Skeletal muscle satellite cell (primary cell): ENCODE measurements around the gene USP5.

Experiments used
- H3K27me3 ChIP-seq: 2 replicates; pipeline ENCODE4 v1.7.0; 2013; ENCODE audit warnings: low read length; ENCODE audit not compliant: control insufficient read depth, insufficient read depth
- H3K36me3 ChIP-seq: 2 replicates; pipeline ENCODE4 v1.7.0; 2013; ENCODE audit warnings: mild to moderate bottlenecking, control low read depth, low read length; ENCODE audit not compliant: insufficient read depth
- H3K4me1 ChIP-seq: 2 replicates; pipeline ENCODE4 v1.7.0; 2013; ENCODE audit warnings: low read length; ENCODE audit not compliant: control insufficient read depth, insufficient read depth
- H3K4me2 ChIP-seq: 2 replicates; pipeline ENCODE4 v1.7.0; 2013; ENCODE audit warnings: mild to moderate bottlenecking, low read length
- H3K4me3 ChIP-seq: 2 replicates; pipeline ENCODE4 v1.7.0; 2013; ENCODE audit warnings: low read length
- H3K9ac ChIP-seq: 2 replicates; pipeline ENCODE4 v1.7.0; 2013; ENCODE audit warnings: mild to moderate bottlenecking, low read depth, low read length, moderate library complexity
- H3K9me3 ChIP-seq: replicated peaks from 2 replicates; pipeline ENCODE4 v1.7.0; 2013; ENCODE audit warnings: mild to moderate bottlenecking, control low read depth, low read length

Gene USP5

DNA sequence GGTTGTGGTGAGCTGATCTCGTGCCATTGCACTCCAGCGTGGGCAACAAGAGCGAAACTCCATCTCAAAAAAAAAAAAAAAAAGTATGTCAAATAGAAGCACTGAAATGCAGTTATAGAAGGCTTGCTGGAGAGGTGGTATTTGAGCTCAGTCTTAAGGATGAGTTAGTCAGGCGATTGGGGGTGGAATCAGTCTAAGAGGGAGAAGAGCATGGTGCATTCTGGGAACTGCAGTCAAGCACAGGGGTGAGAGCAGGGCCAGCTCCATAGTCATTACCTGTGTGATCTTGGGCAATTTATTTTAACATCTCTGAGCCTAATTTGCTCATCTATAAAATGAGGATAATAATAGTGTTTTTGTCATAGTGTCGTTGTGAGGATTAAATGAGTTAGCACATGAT is 17.1 kb upstream of the USP5 start:
- peaks cover 4% of the 10 kb centered on the region for H3K4me1 ChIP-seq
- H3K9ac ChIP-seq = no peak overlapping the region
- H3K36me3 ChIP-seq = peaks cover 75% of the 10 kb centered on the region
- no peak overlapping the region for H3K4me2 ChIP-seq
- H3K4me3 ChIP-seq = no peak overlapping the region
- H3K27me3 ChIP-seq = no peaks in the 10 kb centered on the region
- no peaks in the 10 kb centered on the region for H3K9me3 ChIP-seq

DNA sequence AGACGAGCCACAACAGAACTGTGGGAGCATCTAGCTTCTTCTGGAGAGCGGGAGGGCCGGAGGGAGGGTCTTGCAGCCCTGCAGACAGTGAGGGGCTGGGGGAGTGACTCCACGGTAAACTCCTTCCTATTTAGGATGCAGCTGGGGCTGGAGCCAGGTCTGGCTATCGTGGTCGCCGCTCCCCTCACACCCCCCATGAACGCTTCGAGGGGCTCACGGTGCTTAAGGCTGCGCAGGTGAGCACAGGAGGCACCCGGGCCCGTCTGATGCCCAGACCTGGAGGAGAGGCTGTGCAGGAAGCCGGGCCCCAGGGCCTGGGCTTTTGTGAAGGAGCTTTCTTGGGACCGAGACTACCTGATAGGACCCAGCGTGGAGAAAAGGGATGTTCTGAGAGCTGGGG is 15.1 kb upstream of the USP5 start:
- Histone ChIP-seq H3K4me1 (no peaks in the 10 kb centered on the region), H3K9me3 (no peaks in the 10 kb centered on the region), H3K4me2 (no peak overlapping the region), H3K4me3 (no peak overlapping the region), H3K9ac (no peak overlapping the region), H3K36me3 (peaks cover 70% of the 10 kb centered on the region), H3K27me3 (no peaks in the 10 kb centered on the region)

DNA sequence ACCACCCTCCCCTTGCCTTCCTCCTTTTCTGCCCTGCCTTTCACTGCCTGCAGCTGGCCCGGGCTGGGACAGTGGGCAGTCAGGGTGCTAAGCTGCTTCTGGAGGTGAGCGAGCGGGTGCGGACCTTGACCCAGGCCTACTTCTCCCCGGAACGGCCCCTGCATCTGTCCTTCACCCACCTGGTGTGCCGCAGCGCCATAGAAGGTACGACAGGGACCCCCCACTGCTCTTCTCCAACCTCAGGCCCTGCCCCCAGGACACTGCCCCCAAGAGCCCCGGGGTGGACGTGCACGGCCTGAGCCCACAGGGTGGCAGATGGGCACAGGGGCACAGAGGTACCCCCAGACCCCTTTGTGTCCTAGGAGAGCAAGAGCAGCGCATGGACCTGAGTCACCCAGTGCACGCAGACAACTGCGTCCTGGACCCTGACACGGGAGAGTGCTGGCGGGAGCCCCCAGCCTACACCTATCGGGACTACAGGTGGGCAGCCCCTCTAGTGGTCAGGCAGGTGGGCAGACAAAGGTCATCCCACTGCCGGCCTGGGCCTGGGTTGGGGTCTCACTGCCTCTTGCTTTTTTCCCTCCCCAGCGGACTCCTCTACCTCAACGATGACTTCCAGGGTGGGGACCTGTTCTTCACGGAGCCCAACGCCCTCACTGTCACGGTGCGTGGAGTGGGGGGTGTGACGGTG is 14.4 kb upstream of the USP5 start:
- H3K4me3 ChIP-seq = no peak overlapping the region
- H3K27me3 ChIP-seq = no peaks in the 10 kb centered on the region
- peaks cover 64% of the 10 kb centered on the region for H3K36me3 ChIP-seq
- H3K9ac ChIP-seq = no peak overlapping the region
- no peaks in the 10 kb centered on the region for H3K4me1 ChIP-seq
- no peak overlapping the region for H3K4me2 ChIP-seq
- no peaks in the 10 kb centered on the region for H3K9me3 ChIP-seq

DNA sequence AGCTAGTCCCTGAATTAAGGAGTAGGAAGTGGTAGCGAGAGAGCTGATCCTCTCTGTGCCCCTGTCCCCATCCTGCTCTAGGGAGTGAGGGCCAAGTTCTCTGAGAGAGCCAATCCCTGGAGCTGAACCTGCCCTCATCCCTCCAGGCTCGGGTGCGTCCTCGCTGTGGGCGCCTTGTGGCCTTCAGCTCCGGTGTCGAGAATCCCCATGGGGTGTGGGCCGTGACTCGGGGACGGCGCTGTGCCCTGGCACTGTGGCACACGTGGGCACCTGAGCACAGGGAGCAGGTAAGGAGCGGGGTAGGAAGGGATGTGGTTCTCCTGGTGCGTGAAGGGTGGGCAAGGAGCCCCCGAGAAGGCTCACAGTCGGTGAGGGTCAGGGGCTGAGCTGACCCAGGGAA is 13.1 kb upstream of the USP5 start:
- Histone ChIP-seq H3K4me1 (no peaks in the 10 kb centered on the region), H3K9me3 (no peaks in the 10 kb centered on the region), H3K4me3 (no peak overlapping the region), H3K4me2 (no peak overlapping the region), H3K9ac (no peak overlapping the region), H3K27me3 (no peaks in the 10 kb centered on the region), H3K36me3 (peaks cover 56% of the 10 kb centered on the region)

DNA sequence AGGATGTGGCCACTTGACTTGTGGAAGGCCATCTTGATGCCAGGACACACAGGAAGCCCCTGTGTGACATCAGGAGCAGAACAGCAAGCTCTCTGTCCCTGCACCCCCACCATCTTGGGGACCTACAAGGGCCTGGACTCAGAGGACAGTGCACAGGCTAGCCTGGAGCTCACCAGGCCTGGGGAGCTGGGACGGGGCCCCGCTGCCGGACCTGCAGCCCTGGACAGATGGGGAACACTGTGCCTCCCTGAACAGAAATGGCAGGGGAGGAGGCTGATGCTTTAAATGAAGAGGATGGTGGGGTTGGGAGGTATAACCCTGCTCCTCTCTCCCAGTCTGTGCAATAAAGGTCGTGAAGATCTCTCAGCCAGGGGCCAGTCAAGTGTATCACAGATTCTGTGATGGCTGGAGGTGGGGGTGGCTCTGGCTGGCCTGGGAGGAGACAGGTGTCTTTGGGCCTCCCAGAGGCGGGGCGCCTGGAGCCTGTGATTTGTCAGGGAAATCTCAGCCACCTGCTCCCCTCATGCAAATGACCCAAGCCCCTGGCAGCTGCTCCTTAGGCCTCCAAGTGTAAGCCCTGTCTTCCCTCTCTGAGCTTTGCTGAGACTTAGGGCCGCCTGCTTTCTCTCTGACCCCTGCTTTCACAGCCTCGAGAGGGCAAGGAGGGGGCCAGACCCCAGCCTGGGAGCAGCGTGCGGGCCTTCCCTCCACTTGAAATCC is 12.3 kb upstream of the USP5 start:
- Histone ChIP-seq H3K4me1 (no peaks in the 10 kb centered on the region), H3K9ac (no peak overlapping the region), H3K4me2 (no peak overlapping the region), H3K4me3 (no peak overlapping the region), H3K36me3 (peaks cover 51% of the 10 kb centered on the region), H3K27me3 (no peaks in the 10 kb centered on the region), H3K9me3 (no peaks in the 10 kb centered on the region)

DNA sequence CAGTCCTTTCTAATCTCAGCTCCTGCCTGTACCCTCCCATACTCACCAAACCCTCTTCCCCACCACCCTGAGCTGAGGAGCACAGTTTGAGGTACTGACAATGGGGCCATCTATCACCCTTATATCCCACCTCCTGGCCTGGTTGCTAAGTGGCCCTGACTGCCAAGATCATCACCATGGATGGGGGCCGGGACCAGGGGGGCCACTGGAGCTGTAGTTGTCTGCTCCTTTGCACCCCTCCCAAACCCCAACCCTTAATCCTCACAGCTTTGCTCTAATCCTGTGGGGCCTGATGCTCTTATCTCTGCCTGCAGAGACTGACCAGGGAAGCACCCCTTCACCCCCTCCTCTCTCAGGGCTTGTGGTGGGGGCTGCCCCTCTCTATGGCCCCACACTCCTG is 11.6 kb upstream of the USP5 start:
- no peaks in the 10 kb centered on the region for H3K4me1 ChIP-seq
- peaks cover 58% of the 10 kb centered on the region for H3K36me3 ChIP-seq
- no peaks in the 10 kb centered on the region for H3K27me3 ChIP-seq
- H3K9ac ChIP-seq = no peak overlapping the region
- no peaks in the 10 kb centered on the region for H3K9me3 ChIP-seq
- no peak overlapping the region for H3K4me2 ChIP-seq
- no peak overlapping the region for H3K4me3 ChIP-seq

DNA sequence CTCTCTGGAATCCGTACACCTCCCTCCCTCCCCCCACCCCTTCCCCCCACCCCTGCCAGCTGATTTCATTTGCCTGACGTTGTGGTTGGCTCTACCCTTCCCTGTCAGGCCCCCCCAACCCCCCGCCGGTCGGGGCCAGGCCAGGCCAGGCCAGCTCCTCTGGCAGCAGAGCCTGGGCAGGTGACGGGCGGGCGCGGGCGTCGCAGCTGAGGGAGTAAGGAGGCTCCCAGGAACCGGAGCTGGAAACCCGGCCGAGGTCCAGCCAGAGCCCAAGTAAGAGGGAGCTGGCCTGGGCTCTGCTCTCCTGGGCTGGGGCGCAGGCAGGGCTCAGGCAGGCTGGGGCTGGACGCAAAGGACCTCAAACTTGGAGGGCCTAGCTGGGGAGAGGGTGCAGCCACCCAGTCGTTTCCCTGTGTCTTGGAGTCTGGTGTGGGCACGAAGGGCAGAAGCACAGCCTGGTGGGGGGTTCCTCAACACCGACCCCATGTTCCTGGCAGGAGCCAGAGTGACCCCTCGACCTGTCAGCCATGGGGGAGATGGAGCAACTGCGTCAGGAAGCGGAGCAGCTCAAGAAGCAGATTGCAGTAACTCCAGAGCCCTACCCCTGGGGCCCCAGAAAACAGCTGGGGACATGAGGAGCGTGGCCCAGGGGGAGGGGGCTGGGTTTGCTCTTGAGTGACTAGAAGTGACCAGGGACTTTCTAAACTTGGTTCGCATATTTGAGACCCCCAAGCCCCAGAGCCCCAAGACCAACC is 11.0 kb upstream of the USP5 start, which contains the start of gene GNB3:
Gene GNB3, plus strand, starts transcription at position 165 of the 755 bp plus-strand sequence. Its CDS starts 363 bp downstream, at position 528.
- Histone ChIP-seq H3K4me1 (no peaks in the 10 kb centered on the region), H3K4me3 (no peak within 1 kb of the TSS), H3K9ac (no peak within 1 kb of the TSS), H3K36me3 (peaks cover 63% of the 10 kb centered on the region), H3K4me2 (no peak within 1 kb of the TSS), H3K27me3 (no peaks in the 10 kb centered on the region), H3K9me3 (no peaks in the 10 kb centered on the region)

DNA sequence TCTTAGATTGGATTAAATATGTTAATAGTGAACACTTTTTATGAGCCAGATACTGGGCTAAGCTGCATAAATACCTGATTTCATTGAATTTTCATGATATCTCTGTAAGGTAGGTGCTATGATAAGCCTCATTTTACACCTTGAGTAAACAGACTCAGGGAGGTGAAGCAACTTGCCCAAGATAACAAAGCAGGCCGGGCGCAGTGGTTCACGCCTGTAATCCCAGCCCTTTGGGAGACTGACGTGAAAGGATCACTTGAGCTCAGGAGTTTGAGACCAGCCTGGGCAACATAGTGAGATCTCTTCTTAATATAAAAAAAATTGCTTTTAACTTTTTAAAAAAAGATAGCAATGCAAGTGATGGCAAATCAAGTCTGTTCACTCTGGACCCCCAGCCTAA is 9.9 kb upstream of the USP5 start:
- Histone ChIP-seq H3K36me3 (peaks cover 62% of the 10 kb centered on the region), H3K4me1 (no peaks in the 10 kb centered on the region), H3K9me3 (no peaks in the 10 kb centered on the region), H3K4me3 (no peak overlapping the region), H3K9ac (no peak overlapping the region), H3K27me3 (no peaks in the 10 kb centered on the region), H3K4me2 (no peak overlapping the region)

DNA sequence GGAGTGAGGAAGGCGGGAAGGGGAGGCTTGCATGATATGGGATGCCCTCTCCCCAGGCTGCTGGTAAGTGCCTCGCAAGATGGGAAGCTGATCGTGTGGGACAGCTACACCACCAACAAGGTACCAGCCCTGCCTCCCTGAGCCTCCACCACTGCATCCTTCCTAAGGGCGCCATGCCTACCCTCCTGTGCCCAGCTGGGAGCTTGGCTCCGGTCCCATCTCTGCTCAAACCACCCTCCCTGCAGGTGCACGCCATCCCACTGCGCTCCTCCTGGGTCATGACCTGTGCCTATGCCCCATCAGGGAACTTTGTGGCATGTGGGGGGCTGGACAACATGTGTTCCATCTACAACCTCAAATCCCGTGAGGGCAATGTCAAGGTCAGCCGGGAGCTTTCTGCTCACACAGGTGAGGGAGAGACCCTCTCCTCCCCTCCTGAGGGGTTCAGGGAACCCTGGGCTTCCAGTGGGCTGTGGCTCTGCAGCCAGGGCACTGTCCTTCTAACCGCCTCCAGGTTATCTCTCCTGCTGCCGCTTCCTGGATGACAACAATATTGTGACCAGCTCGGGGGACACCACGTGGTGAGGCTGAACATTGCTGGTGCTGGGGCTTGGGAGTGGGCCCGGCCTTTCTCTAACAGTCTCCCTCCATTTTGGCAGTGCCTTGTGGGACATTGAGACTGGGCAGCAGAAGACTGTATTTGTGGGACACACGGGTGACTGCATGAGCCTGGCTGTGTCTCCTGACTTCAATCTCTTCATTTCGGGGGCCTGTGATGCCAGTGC is 8.6 kb upstream of the USP5 start:
- no peak overlapping the region for H3K4me2 ChIP-seq
- no peaks in the 10 kb centered on the region for H3K27me3 ChIP-seq
- no peaks in the 10 kb centered on the region for H3K9me3 ChIP-seq
- peaks cover 59% of the 10 kb centered on the region for H3K36me3 ChIP-seq
- no peak overlapping the region for H3K9ac ChIP-seq
- no peaks in the 10 kb centered on the region for H3K4me1 ChIP-seq
- H3K4me3 ChIP-seq = no peak overlapping the region

DNA sequence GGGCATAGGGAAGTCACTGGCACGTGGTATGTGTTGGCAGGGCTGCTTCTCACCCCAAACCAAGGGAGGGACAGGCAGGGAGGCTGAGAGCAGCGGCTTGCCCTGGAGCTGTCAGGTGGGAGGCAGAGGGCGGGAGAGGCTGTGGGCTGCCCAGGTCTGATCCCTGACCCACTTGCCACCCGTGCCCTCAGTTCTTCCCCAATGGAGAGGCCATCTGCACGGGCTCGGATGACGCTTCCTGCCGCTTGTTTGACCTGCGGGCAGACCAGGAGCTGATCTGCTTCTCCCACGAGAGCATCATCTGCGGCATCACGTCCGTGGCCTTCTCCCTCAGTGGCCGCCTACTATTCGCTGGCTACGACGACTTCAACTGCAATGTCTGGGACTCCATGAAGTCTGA is 6.6 kb upstream of the USP5 start:
- no peak overlapping the region for H3K9ac ChIP-seq
- no peak overlapping the region for H3K4me2 ChIP-seq
- no peaks in the 10 kb centered on the region for H3K9me3 ChIP-seq
- peaks cover 55% of the 10 kb centered on the region for H3K36me3 ChIP-seq
- no peaks in the 10 kb centered on the region for H3K27me3 ChIP-seq
- peaks cover 11% of the 10 kb centered on the region for H3K4me1 ChIP-seq
- H3K4me3 ChIP-seq = no peak overlapping the region

DNA sequence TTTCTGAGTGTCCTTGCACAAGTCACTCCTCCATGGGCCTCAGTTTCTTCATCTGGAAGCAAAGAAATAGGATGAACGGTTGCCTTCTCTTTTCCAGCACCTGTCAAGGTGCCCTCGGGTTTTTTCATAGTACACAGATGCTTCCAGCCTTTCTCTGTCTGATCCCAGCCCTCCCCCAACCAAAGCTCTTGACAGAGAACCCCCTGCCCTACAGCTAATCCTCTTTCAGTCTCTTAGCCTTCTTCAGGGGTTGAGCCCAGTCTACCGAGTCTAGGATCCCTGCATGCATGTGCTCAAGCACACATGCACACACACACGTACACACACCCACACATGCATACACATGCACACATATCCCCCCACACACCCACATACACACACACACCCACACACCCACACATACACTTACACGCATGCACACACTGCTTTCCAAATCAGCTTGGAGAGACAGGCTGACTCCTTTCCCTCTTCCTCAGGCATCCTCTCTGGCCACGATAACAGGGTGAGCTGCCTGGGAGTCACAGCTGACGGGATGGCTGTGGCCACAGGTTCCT is 5.6 kb upstream of the USP5 start:
- peaks cover 16% of the 10 kb centered on the region for H3K4me1 ChIP-seq
- peaks cover 49% of the 10 kb centered on the region for H3K36me3 ChIP-seq
- H3K9ac ChIP-seq = no peak overlapping the region
- no peaks in the 10 kb centered on the region for H3K9me3 ChIP-seq
- no peaks in the 10 kb centered on the region for H3K27me3 ChIP-seq
- no peak overlapping the region for H3K4me2 ChIP-seq
- H3K4me3 ChIP-seq = no peak overlapping the region
